HEK293 (cell line): ENCODE measurements around the gene MBD4.

ENCODE experiments used
- CTCF ChIP-seq: fragments of 450-650 bp; formaldehyde crosslinking; IDR thresholded peaks from 2 replicates; pipeline ENCODE4 v1.5.1; 2016; ENCODE audit warnings: missing biosample characterization, missing genetic modification characterization
- EGR2 ChIP-seq: fragments of 450-650 bp; formaldehyde crosslinking; IDR thresholded peaks from 2 replicates; pipeline ENCODE4 v1.5.1; 2016; ENCODE audit warnings: low read depth, missing biosample characterization, missing genetic modification characterization
- GLIS2 ChIP-seq: fragments of 450-650 bp; formaldehyde crosslinking; IDR thresholded peaks from 2 replicates; pipeline ENCODE4 v1.5.1; 2016; ENCODE audit warnings: missing biosample characterization, missing genetic modification characterization
- TRIM28 ChIP-seq: IDR thresholded peaks from 2 replicates; pipeline ENCODE4 v1.6.1; 2011; ENCODE audit warnings: low read length, control low read depth, borderline replicate concordance
- ZBTB44 ChIP-seq: fragments of 450-650 bp; IDR thresholded peaks from 2 replicates; pipeline ENCODE4 v1.5.1; 2018; ENCODE audit warnings: missing biosample characterization, mild to moderate bottlenecking, missing genetic modification characterization
- ZBTB49 ChIP-seq: fragments of 450-650 bp; formaldehyde crosslinking; IDR thresholded peaks from 2 replicates; pipeline ENCODE4 v1.5.1; 2016; ENCODE audit warnings: missing biosample characterization, missing genetic modification characterization, low read depth
- ZEB2 ChIP-seq: fragments of 450-650 bp; formaldehyde crosslinking; IDR thresholded peaks from 2 replicates; pipeline ENCODE4 v1.5.1; 2016; ENCODE audit warnings: missing biosample characterization, missing genetic modification characterization
- ZFP41 ChIP-seq: fragments of 450-650 bp; formaldehyde crosslinking; IDR thresholded peaks from 2 replicates; pipeline ENCODE4 v1.5.1; 2016; ENCODE audit warnings: missing biosample characterization, missing genetic modification characterization, borderline replicate concordance
- ZNF146 ChIP-seq: fragments of 450-650 bp; formaldehyde crosslinking; IDR thresholded peaks from 2 replicates; pipeline ENCODE4 v1.5.1; 2016; ENCODE audit warnings: missing biosample characterization, missing genetic modification characterization
- ZNF157 ChIP-seq: fragments of 450-650 bp; formaldehyde crosslinking; IDR thresholded peaks from 2 replicates; pipeline ENCODE4 v1.5.1; 2016; ENCODE audit warnings: missing biosample characterization, missing genetic modification characterization
- ZNF211 ChIP-seq: fragments of 450-650 bp; formaldehyde crosslinking; IDR thresholded peaks from 2 replicates; pipeline ENCODE4 v1.5.1; 2016; ENCODE audit warnings: low read depth, missing biosample characterization, missing genetic modification characterization
- ZNF239 ChIP-seq: fragments of 450-650 bp; formaldehyde crosslinking; IDR thresholded peaks from 2 replicates; pipeline ENCODE4 v1.5.1; 2016; ENCODE audit warnings: missing biosample characterization, missing genetic modification characterization
- ZNF280C ChIP-seq: fragments of 450-650 bp; formaldehyde crosslinking; IDR thresholded peaks from 2 replicates; pipeline ENCODE4 v1.5.1; 2016; ENCODE audit warnings: missing biosample characterization, missing genetic modification characterization
- ZNF37A ChIP-seq: fragments of 450-650 bp; IDR thresholded peaks from 2 replicates; pipeline ENCODE4 v1.5.1; 2018; ENCODE audit warnings: missing biosample characterization, missing genetic modification characterization
- ZNF423 ChIP-seq: fragments of 450-650 bp; formaldehyde crosslinking; IDR thresholded peaks from 2 replicates; pipeline ENCODE4 v1.5.1; 2016; ENCODE audit warnings: missing biosample characterization, missing genetic modification characterization
- ZNF510 ChIP-seq: fragments of 450-650 bp; formaldehyde crosslinking; IDR thresholded peaks from 2 replicates; pipeline ENCODE4 v1.5.1; 2018; ENCODE audit warnings: mild to moderate bottlenecking, missing genetic modification characterization, missing biosample characterization; ENCODE audit not compliant: insufficient replicate concordance
- ZNF518A ChIP-seq: fragments of 450-650 bp; formaldehyde crosslinking; conservative IDR thresholded peaks from 2 replicates; pipeline ENCODE4 v1.5.1; 2016; ENCODE audit warnings: low read depth, missing biosample characterization, missing genetic modification characterization
- ZNF548 ChIP-seq: fragments of 450-650 bp; formaldehyde crosslinking; IDR thresholded peaks from 2 replicates; pipeline ENCODE4 v1.5.1; 2016; ENCODE audit warnings: missing biosample characterization, missing genetic modification characterization
- ZNF555 ChIP-seq: fragments of 450-650 bp; formaldehyde crosslinking; conservative IDR thresholded peaks from 2 replicates; pipeline ENCODE4 v1.5.1; 2017; ENCODE audit warnings: missing biosample characterization, mild to moderate bottlenecking, missing genetic modification characterization, inconsistent platforms
- ZNF626 ChIP-seq: fragments of 450-650 bp; sonication (Bioruptor Pico); formaldehyde crosslinking; IDR thresholded peaks from 2 replicates; pipeline ENCODE4 v1.5.1; 2018; ENCODE audit warnings: missing biosample characterization, missing genetic modification characterization, inconsistent platforms
- ZNF664 ChIP-seq: fragments of 450-650 bp; formaldehyde crosslinking; IDR thresholded peaks from 2 replicates; pipeline ENCODE4 v1.5.1; 2016; ENCODE audit warnings: missing biosample characterization, missing genetic modification characterization
- ZNF692 ChIP-seq: fragments of 450-650 bp; formaldehyde crosslinking; IDR thresholded peaks from 2 replicates; pipeline ENCODE4 v1.5.1; 2016; ENCODE audit warnings: missing biosample characterization, missing genetic modification characterization
- ZSCAN4 ChIP-seq: fragments of 450-650 bp; formaldehyde crosslinking; IDR thresholded peaks from 2 replicates; pipeline ENCODE4 v1.5.1; 2017; ENCODE audit warnings: missing biosample characterization, missing genetic modification characterization

Gene MBD4

GRCh38 chr3:129439817-129440617 lies at the start of gene MBD4, which contains the start of gene IFT122 (continued):
- TF ChIP-seq ZNF692 (tag by site-specific recombination) (peak; percentile 58), ZNF146 (no peak), ZNF664 (tag by site-specific recombination) (no peak), GLIS2 (tag by site-specific recombination) (peak; percentile 84), ZNF518A (tag by site-specific recombination) (no peak), CTCF (tag by site-specific recombination) (peak; percentile 23; the same call in 1 of the 2 replicates), ZNF211 (no peak), ZNF239 (tag by site-specific recombination) (no peak), ZNF626 (tag by site-specific recombination) (no peak), ZNF423 (tag by site-specific recombination) (no peak), EGR2 (peak; percentile 56), ZFP41 (tag by site-specific recombination) (no peak), ZBTB44 (tag by site-specific recombination) (no peak), ZSCAN4 (tag by site-specific recombination) (no peak), ZNF555 (tag by site-specific recombination) (no peak), ZNF157 (tag by site-specific recombination) (no peak), ZNF280C (tag by site-specific recombination) (no peak), ZBTB49 (tag by site-specific recombination) (no peak), ZEB2 (tag by site-specific recombination) (peak; percentile 48; the same call in 1 of the 2 replicates), ZNF37A (tag by site-specific recombination) (no peak), ZNF510 (peak; percentile 7), TRIM28 (peak; percentile 49; the same call in 1 of the 2 replicates), ZNF548 (tag by site-specific recombination) (no peak)
